ENCODE data around the gene KCNIP4. TPM values are rescaled to one million over a fixed set of nuclear protein-coding genes. Genes with fewer than 3 reads are reported as not detected.

Gene KCNIP4
- total and polyA plus RNA-seq, 2 experiments from 2014 or later = 0.14 to 0.63 TPM

- Mint-ChIP-seq H3K27me3 (ENCODE audit: insufficient read depth, low read depth, poor library complexity) (no peaks in the 10 kb centered on the region), H3K4me1 (no peaks in the 10 kb centered on the region), H3K27ac (no peak overlapping the region), H3K4me3 (no peak overlapping the region), H3K9me3 (peaks cover 3% of the 10 kb centered on the region; the same call in 1 of the 3 replicates), H3K36me3 (ENCODE audit: low read depth) (no peaks in the 10 kb centered on the region)
- no peak overlapping the region for H3K4me2 ChIP-seq
- H2AFZ ChIP-seq = no peak overlapping the region
- H3K9me2 ChIP-seq (ENCODE audit: insufficient read depth) = peaks cover 5% of the 10 kb centered on the region; the same call in 1 of the 2 replicates
- no peaks in the 10 kb centered on the region for H3K4me1 ChIP-seq (ENCODE audit: insufficient read depth)
- no peak for DNase-seq (ENCODE audit: low spot score)
- no peaks in the 10 kb centered on the region for H3K79me2 ChIP-seq (replicated peaks; ENCODE audit: insufficient read depth)
- TF ChIP-seq EZH2phosphoT487 (IDR thresholded peaks at IDR 0.05; ENCODE audit: unreplicated experiment) (no peak), NANOG (IDR thresholded peaks at IDR 0.05; ENCODE audit: borderline replicate concordance) (no peak), REST (IDR thresholded peaks at IDR 0.05; ENCODE audit: unreplicated experiment) (no peak), ZNF462 (CRISPR knock-in tag; IDR thresholded peaks at IDR 0.05) (no peak), ZNF331 (CRISPR knock-in tag; IDR thresholded peaks at IDR 0.05; ENCODE audit: low read depth) (no peak), ZNF114 (CRISPR knock-in tag; IDR thresholded peaks at IDR 0.05) (no peak), ETS1 (IDR thresholded peaks at IDR 0.05) (no peak), POLR2AphosphoS5 (IDR thresholded peaks at IDR 0.05; ENCODE audit: low read depth) (no peak), JUNB (IDR thresholded peaks at IDR 0.05; ENCODE audit: unreplicated experiment) (no peak), CTCF (conservative IDR thresholded peaks at IDR 0.05; ENCODE audit: low read depth in 2 of 2) (no peak), STAT1 (IDR thresholded peaks at IDR 0.05; ENCODE audit: unreplicated experiment) (no peak), CREB1 (CRISPR knock-in tag; IDR thresholded peaks at IDR 0.05; ENCODE audit: low read depth) (no peak), EZH2 (IDR thresholded peaks at IDR 0.05; ENCODE audit: low read depth, unreplicated experiment) (no peak)
- H4K20me1 ChIP-seq (replicated peaks; ENCODE audit: insufficient read depth) = no peaks in the 10 kb centered on the region
- H3K27ac ChIP-seq (ENCODE audit: low read depth) = no peak overlapping the region
- no peak for ATAC-seq
- no peaks in the 10 kb centered on the region for H3K36me3 ChIP-seq (ENCODE audit: insufficient read depth)
- no peak overlapping the region for H3K4me3 ChIP-seq
- H3F3A ChIP-seq (replicated peaks; ENCODE audit: low read depth) = no peaks in the 10 kb centered on the region
- no peaks in the 10 kb centered on the region for H3K27me3 ChIP-seq (ENCODE audit: insufficient read depth)
These were observed 293.5 kb downstream of the KCNIP4 start for GRCh38 chr4:21655031-21655430.
